Hepatocyte (in vitro differentiated cells): ENCODE results near the gene TMEM232. TPM values are rescaled to one million over a fixed set of nuclear protein-coding genes. Genes with fewer than 3 reads are reported as not detected.

Source experiments
- DNase-seq: peaks from one replicate; pipeline ENCODE4 v3.0.0-alpha.2; 2016; ENCODE audit warnings: low spot score
- H2AFZ ChIP-seq: fragments of 200-600 bp; sonication (generic); 2 replicates; pipeline ENCODE4 v1.6.0; 2016; ENCODE audit warnings: antibody characterized with exemption, mild to moderate bottlenecking
- H3K27ac ChIP-seq: fragments of 200-600 bp; sonication (generic); 2 replicates; pipeline ENCODE4 v1.5.1; 2016; ENCODE audit warnings: mild to moderate bottlenecking
- H3K27me3 ChIP-seq: fragments of 200-600 bp; sonication (generic); 2 replicates; pipeline ENCODE4 v1.6.1; 2016
- H3K36me3 ChIP-seq: fragments of 200-600 bp; sonication (generic); replicated peaks from 2 replicates; pipeline ENCODE4 v1.5.1; 2016; ENCODE audit warnings: low read depth; ENCODE audit not compliant: insufficient read depth
- H3K4me1 ChIP-seq: fragments of 200-600 bp; sonication (generic); 2 replicates; pipeline ENCODE4 v1.5.1; 2016; ENCODE audit warnings: mild to moderate bottlenecking, moderate library complexity; ENCODE audit not compliant: insufficient read depth
- H3K4me2 ChIP-seq: fragments of 200-600 bp; sonication (generic); 2 replicates; pipeline ENCODE4 v1.6.0; 2016
- H3K4me3 ChIP-seq: fragments of 200-600 bp; sonication (generic); 2 replicates; pipeline ENCODE4 v1.5.1; 2016; ENCODE audit warnings: mild to moderate bottlenecking
- H3K79me2 ChIP-seq: fragments of 200-600 bp; sonication (generic); 2 replicates; pipeline ENCODE4 v1.6.0; 2017; ENCODE audit warnings: mild to moderate bottlenecking
- H3K9me2 ChIP-seq: fragments of 200-600 bp; sonication (generic); replicated peaks from 2 replicates; pipeline ENCODE4 v1.6.0; 2017; ENCODE audit warnings: mild to moderate bottlenecking; ENCODE audit not compliant: insufficient read depth
- H3K9me3 ChIP-seq: fragments of 200-600 bp; sonication (generic); 2 replicates; pipeline ENCODE4 v1.5.1; 2016; ENCODE audit warnings: low read depth, mild to moderate bottlenecking
- H4K20me1 ChIP-seq: fragments of 200-600 bp; sonication (generic); 2 replicates; pipeline ENCODE4 v1.6.0; 2016; ENCODE audit warnings: mild to moderate bottlenecking; ENCODE audit not compliant: insufficient read depth, poor library complexity, severe bottlenecking
- EZH2 ChIP-seq: fragments of 200-600 bp; sonication (generic); IDR thresholded peaks from 2 replicates; pipeline ENCODE4 v1.6.1; 2016; ENCODE audit warnings: antibody characterized with exemption, mild to moderate bottlenecking, borderline replicate concordance
- EZH2phosphoT487 ChIP-seq: fragments of 200-600 bp; sonication (generic); IDR thresholded peaks from one replicate; pipeline ENCODE4 v1.6.1; 2018; ENCODE audit warnings: antibody characterized with exemption, mild to moderate bottlenecking, low read depth, moderate library complexity; ENCODE audit not compliant: unreplicated experiment, severe bottlenecking
- WGBS: methylation state at CpG from one replicate; pipeline ENCODE4 v1.1.6; 2016; ENCODE audit warnings: low lambda C conversion rate; ENCODE audit errors: missing lambda C conversion rate; 5-methylcytosine and 5-hydroxymethylcytosine counted together
- polyA plus RNA-seq: library from polyadenylated mRNA; unstranded; fragments of >200 nt; fragmentation: Nextera tagmentation; extraction: Ambion mirVana; gene quantifications from 2 replicates; pipeline ENCODE4 v1.2.1, GENCODE V29; 2016
- total RNA-seq: library from RNA; depleted of rRNA; stranded (reverse); fragments of >200 nt; gene quantifications from 2 replicates; pipeline ENCODE4 v1.2.3, GENCODE V29; 2014
- TF ChIP-seq, protein P1 (sequence below): fragments of 200-600 bp; sonication (generic); IDR thresholded peaks from 2 replicates; pipeline ENCODE4 v1.5.1; 2016; ENCODE audit warnings: antibody characterized with exemption, mild to moderate bottlenecking; ENCODE audit not compliant: poor library complexity

Gene TMEM232
- total and polyA plus RNA-seq, 2 experiments from 2014 or later: 2.4 to 2.8 TPM

DNA sequence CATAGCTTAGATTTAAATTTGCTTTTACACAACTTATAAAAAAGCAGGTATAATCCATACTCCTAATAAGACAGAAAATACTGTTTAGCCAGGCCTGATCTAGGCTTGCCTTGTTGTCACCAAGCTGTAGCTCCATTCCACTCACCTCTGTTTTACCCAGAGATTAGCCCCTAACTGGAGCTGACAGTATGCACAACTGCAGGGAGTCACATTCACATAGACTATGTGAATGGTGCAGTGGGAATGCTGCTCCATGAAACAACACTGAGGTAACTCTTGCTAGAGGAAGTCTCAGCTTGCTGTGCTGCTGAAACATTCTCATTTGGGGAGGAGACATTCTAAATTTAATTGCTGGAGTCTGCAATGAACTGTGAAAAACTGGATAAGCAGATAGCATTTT is 209.1 kb downstream of the TMEM232 start:
- no peaks in the 10 kb centered on the region for H4K20me1 ChIP-seq
- no peaks in the 10 kb centered on the region for H3K36me3 ChIP-seq
- no peak overlapping the region for H2AFZ ChIP-seq
- H3K9me2 ChIP-seq: no peaks in the 10 kb centered on the region
- H3K4me2 ChIP-seq: no peak overlapping the region
- DNase-seq: no peak
- H3K4me1 ChIP-seq: no peaks in the 10 kb centered on the region
- no peaks in the 10 kb centered on the region for H3K9me3 ChIP-seq
- no peaks in the 10 kb centered on the region for H3K27me3 ChIP-seq
- no peak overlapping the region for H3K4me3 ChIP-seq
- no peaks in the 10 kb centered on the region for H3K79me2 ChIP-seq
- TF ChIP-seq EZH2phosphoT487 (no peak), EZH2 (no peak)
- TF ChIP-seq, protein P1, sequence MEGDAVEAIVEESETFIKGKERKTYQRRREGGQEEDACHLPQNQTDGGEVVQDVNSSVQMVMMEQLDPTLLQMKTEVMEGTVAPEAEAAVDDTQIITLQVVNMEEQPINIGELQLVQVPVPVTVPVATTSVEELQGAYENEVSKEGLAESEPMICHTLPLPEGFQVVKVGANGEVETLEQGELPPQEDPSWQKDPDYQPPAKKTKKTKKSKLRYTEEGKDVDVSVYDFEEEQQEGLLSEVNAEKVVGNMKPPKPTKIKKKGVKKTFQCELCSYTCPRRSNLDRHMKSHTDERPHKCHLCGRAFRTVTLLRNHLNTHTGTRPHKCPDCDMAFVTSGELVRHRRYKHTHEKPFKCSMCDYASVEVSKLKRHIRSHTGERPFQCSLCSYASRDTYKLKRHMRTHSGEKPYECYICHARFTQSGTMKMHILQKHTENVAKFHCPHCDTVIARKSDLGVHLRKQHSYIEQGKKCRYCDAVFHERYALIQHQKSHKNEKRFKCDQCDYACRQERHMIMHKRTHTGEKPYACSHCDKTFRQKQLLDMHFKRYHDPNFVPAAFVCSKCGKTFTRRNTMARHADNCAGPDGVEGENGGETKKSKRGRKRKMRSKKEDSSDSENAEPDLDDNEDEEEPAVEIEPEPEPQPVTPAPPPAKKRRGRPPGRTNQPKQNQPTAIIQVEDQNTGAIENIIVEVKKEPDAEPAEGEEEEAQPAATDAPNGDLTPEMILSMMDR: no peak
- no peak overlapping the region for H3K27ac ChIP-seq

DNA sequence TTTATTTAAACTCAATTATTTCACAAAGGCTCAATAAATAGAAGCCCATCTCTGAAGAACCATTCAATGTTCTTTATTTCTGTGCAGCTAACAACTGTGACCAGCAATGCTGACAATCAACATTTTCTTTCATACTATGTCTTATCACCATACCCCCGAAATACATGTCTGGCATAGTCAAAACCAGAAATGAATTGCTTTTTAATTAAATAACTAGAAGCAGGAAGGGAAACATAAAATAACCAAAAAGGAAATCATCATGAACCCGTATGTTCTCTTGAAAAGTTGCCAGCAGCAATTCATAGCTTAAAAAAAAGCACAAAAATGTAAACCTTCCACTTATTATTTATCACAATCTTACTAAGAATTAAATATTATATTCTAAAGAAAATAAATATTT is 212.4 kb downstream of the TMEM232 start:
- H3K4me1 ChIP-seq: no peaks in the 10 kb centered on the region
- H3K9me3 ChIP-seq: no peaks in the 10 kb centered on the region
- TF ChIP-seq, protein P1: no peak
- TF ChIP-seq EZH2 (no peak), EZH2phosphoT487 (no peak)
- H3K27ac ChIP-seq: no peak overlapping the region
- H3K79me2 ChIP-seq: no peaks in the 10 kb centered on the region
- DNase-seq: no peak
- H3K27me3 ChIP-seq: no peaks in the 10 kb centered on the region
- 71% methylated on average over 2 of the region's 2 CpGs for WGBS
- H3K36me3 ChIP-seq: no peaks in the 10 kb centered on the region
- no peak overlapping the region for H3K4me3 ChIP-seq
- no peak overlapping the region for H2AFZ ChIP-seq
- no peak overlapping the region for H3K4me2 ChIP-seq
- H4K20me1 ChIP-seq: no peaks in the 10 kb centered on the region
- H3K9me2 ChIP-seq: no peaks in the 10 kb centered on the region

DNA sequence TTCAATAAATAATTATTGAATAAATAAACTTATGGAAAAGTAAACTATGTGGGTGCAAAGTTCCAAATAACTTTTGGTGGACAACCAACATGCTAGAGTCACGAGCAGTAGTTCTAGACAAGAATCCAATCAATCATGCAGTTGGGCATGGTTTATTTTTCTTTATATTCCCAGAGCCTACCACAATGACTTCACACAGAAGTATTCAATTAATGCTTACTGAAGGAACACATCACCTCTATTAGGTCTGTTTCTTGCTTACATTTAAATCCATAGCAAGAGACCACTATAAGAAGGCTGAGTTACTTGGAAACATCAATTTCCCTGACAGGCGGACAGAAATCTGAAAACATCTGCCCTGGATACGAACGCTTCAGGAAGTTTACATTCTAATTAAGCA is 214.2 kb downstream of the TMEM232 start:
- no peaks in the 10 kb centered on the region for H3K9me2 ChIP-seq
- no peaks in the 10 kb centered on the region for H3K4me1 ChIP-seq
- TF ChIP-seq EZH2phosphoT487 (no peak), EZH2 (no peak)
- TF ChIP-seq, protein P1: no peak
- no peak overlapping the region for H3K4me3 ChIP-seq
- H3K79me2 ChIP-seq: no peaks in the 10 kb centered on the region
- H3K27me3 ChIP-seq: no peaks in the 10 kb centered on the region
- H3K9me3 ChIP-seq: no peaks in the 10 kb centered on the region
- 78% methylated on average over 4 of the region's 4 CpGs for WGBS
- no peak overlapping the region for H2AFZ ChIP-seq
- H3K36me3 ChIP-seq: no peaks in the 10 kb centered on the region
- H3K27ac ChIP-seq: no peak overlapping the region
- DNase-seq: no peak
- no peaks in the 10 kb centered on the region for H4K20me1 ChIP-seq
- no peak overlapping the region for H3K4me2 ChIP-seq

DNA sequence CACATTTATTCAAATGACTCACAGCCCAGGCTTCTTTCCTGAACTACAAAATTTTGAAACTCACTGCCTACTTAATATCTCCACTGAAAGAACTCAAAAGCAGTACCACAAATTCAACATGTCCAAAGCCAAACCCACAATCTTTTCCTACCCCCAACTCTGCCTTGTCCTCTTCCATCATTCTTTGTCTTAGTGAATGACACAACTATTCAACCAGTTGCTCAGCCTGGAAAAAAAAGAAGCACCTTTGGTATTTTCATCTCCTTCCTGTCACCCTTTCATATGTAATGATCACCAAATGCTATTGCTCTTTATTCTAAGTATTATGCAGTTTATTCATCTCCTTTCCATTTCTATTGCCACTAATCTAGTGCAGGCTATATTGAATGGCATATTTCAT is 216.3 kb downstream of the TMEM232 start:
- Histone ChIP-seq H2AFZ (no peak overlapping the region), H3K9me2 (no peaks in the 10 kb centered on the region), H3K4me2 (no peak overlapping the region), H3K36me3 (no peaks in the 10 kb centered on the region), H3K4me1 (no peaks in the 10 kb centered on the region), H4K20me1 (no peaks in the 10 kb centered on the region), H3K79me2 (no peaks in the 10 kb centered on the region), H3K27me3 (no peaks in the 10 kb centered on the region), H3K9me3 (no peaks in the 10 kb centered on the region), H3K4me3 (no peak overlapping the region), H3K27ac (no peak overlapping the region)
- TF ChIP-seq EZH2phosphoT487 (no peak), EZH2 (no peak)
- TF ChIP-seq, protein P1: no peak
- DNase-seq: no peak
